HG03378 (cell line): ENCODE measurements around the gene SEMA5A.

Experiments used
- ATAC-seq: cut with Tn5 transposase; IDR thresholded peaks from one replicate; pipeline ENCODE4 v1.9.1; 2021; ENCODE audit warnings: mild to moderate bottlenecking, moderate library complexity; ENCODE audit not compliant: unreplicated experiment

Gene SEMA5A

DNA sequence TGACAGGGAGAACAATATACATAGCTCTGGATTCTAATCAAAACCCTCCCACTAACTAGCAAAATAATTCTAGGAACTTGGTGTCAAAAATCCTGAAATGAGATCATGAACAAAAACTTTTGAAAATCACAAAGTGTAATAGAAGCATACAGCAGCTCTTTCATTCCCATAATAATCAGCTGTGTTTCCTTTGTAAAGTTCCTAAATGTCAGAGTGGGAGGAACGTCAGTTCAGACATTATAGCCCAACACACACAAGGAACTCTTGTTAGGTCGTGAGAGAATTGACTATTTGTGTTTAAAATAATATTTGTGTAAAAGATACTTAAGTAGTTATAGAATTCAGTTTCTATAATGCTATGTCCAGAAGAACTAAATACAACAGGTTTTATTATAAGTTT, 312.8 kb downstream of the SEMA5A start:
- ATAC-seq = no peak

DNA sequence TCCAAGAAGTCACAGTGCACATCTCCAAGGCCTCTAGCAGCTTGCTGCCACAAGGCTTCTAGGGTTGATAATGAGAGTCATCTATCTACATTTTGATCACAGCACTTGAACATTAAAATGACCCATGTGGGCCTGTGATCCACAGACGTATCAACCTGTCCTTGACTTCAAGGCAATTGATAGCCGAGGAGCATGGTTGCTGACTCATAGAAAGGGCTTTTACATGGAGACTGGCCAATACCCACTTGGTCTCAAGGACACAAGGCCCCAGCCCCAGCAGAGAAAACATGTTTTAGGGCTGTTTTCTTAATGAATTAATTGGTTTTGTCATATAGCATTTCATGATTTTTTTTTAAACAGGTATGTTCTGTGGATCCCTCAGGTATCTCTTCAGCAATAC, 314.0 kb downstream of the SEMA5A start:
- no peak for ATAC-seq

DNA sequence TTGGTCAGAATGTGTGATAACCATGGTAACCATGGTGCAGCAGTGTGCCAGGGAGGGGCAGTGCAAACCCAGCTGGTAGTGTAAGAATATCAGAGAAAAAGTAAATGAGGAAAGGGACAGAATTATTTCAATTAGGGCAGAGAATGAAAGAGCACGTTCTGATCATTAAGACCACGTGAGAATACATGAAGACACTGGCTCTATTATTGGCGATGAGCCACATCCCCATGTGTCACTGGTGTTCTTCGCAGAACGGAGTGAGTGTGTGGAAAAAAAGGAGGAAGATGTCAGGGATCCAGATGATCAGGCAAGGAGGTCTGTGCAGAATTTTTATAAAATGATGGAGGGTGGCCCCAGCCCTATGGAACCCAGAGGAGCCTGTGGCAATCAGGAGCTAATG, 315.5 kb downstream of the SEMA5A start:
- ATAC-seq = no peak

DNA sequence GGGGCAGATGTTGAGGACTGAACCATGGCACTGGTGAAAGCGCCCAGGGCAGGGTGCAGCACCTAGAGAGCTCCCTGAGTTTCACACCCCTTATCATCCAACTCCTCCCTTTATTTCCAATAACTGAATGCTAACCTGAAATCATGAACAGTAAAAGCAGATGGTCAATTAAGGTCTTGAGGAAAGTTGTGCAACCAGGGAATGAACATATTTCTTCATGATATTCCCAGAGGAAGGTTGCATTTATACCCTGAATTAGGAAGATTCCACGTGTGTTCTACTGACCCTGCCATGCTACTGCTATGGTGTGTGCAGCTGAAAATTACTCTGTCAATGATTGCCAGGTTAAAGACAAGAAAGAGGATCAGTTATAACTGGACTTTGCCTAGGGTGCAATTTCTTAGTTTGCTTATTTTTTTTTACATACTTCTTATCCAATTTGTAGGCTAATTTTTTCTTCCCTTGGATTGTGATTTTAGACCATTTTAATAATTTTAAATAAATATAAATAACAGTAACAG, 319.8 kb downstream of the SEMA5A start:
- ATAC-seq = no peak

DNA sequence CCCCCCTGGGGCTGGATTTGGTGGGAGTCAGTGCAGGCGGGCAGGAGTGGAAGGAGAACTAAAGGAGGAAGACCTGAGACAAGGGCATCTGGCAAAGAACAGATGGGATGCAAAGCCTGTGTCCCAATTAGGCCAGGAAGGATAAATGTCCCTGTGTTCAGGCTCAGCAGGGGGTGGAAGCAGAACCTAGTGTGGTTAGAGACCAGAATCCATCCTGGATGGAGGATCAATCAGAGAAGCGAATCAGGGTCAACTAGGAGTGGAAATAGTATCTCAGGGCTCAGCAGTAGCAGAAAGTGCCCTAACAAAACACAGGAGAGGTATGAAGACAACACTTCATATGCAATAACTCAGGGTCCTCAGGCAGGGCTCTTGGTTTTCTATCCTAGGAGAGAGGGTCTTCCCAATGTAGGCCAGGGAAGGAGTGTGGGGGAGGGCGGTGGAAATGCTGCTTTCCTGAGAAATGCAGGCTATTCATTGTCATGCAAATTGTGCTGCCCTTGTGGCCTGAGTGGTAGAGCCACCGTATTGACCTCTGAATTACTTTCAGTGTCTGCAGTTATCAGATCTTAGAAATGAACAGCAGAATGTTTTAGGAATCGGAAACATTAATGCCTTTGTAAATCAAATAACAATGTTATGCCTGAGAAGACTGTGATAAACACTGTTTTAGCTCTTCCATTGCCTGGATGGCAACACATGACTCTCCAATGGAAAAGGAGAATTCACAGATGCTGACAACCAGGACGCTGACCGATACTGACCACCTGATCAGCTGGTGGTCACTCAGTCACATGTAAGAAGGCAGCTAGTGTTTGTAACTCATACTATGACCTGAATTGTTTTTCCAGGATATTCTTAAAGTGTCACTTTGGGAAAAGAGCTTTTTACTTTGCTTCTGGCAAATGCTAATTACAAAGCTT, 323.6 kb downstream of the SEMA5A start:
- ATAC-seq = no peak

DNA sequence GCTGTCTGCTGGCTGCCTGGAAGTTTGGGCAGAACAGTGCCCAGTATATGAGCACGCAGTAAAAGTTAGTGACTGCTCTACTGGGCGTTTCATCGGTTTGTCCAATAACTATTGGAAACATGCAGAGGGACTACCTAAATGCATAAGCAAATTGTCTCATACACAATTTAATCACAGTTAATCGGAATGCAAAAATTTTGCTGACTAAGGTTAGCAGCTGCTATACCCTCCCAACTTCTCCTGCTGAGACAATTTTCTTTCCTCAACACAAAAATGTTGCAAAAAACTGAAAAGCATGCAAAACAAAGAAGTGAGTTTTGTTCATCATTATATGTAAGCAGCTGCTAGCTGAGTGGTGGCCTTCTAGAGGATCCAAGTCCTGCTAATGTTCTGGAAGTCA, 327.5 kb downstream of the SEMA5A start:
- no peak for ATAC-seq

DNA sequence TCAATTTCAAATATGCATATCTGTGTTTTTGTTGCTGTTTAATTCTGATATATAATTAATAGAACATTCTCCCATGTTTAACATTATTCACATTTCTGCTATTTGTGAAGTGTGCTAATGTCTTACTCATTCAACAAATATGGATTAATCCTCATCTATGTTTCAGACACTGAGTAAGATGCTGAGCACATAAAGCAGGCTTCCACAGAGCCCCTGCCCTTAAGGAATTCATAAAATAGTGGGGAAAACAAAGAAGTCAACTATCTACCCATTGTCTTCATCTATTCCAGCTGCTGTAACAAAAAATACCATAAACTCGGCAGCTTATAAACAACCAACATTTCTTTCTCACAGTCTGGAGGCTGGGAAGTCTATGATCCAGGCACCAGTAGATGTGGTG, 333.3 kb downstream of the SEMA5A start:
- no peak for ATAC-seq

DNA sequence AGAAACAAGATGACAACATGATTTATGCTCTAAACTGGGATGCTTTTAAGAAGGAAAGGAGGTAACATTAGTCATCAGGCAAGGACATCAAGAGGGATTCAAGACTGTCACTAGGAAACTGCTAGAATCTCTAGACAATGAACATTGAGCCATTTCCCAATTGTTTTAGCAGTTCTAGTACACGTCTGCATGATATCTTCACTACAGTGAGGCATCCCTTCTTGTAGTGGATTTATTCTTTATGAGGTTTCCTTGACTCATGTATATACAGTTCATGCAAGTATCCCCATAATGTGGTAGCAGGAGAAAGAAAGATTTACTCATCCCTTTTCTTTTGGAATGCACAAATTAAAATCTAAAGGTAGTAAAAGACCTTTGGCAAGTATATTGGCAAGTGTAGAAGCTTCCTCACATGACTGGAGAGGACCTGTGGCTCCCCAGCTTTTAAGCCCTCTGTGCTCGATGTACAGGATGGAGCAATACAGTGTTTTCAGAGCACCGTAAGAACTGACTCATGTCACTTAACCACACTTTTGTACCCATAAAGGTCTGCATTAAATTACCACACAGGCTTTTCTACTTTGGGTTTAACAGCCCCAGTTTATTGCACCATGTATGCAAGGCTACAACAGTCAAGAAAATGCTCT, 335.9 kb downstream of the SEMA5A start:
- no peak for ATAC-seq

DNA sequence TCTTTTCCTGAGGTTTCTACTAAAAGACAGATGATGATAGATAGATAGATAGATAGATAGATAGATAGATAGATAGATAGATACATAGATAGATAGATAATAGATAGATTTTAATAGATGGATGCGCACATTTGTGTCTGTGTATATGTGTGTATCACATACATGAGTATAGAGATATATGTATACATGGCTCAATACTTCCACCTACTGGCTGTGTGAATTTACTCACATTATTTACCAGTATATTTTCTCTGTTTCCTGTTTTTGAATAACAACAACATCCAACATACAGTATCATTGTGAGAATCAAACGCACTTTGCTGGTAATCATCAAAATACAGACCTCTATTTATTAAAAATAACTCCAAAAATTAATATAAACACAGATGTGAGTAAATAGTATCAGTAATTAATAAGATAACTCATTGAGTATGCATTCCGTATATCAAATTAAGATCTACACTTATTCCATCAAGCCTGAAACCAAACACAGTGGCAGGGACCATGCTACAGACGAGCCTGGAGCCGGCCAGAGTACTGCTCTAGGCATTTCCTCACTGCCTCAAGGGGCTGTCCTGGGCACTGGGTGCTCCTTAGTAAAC, 338.0 kb downstream of the SEMA5A start:
- ATAC-seq = peak; percentile 83

DNA sequence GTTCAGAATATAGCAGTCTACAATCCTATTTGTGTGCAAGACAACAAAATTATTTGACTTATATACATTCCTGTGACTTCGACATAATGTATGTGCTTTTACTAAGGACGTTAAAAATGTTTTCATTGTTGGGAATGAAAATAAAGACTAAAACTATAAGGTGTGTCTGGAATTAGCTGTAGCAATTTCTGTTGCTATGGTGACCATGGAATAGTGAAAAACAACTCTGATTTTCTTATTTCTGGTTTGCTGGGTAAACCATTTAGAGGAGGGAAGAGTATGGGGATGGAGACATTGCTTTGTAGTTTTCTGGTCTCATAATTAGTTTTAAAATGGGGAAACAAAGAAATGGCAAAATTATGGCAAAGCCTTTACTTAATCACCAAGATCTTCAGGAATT, 343.2 kb downstream of the SEMA5A start:
- ATAC-seq = no peak

DNA sequence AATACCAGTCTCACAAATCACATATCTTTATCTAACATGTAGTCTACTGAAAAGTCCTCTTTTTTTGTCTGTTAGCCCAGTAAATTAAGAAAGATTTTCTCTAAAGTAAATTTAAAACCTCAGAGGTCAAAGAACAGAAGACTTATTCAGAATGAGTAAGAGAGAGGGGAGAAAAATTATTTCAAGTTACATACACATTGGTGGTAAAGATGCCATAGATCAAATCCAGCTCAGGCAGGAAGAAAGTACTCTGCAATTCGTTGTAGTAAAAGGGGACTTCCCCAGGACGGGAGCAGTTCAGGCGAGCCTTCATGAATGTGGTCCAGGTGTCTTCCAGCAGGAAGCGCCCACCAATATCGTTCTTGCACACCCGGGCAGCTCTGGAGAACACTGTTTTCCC, 344.1 kb downstream of the SEMA5A start:
- ATAC-seq = no peak

DNA sequence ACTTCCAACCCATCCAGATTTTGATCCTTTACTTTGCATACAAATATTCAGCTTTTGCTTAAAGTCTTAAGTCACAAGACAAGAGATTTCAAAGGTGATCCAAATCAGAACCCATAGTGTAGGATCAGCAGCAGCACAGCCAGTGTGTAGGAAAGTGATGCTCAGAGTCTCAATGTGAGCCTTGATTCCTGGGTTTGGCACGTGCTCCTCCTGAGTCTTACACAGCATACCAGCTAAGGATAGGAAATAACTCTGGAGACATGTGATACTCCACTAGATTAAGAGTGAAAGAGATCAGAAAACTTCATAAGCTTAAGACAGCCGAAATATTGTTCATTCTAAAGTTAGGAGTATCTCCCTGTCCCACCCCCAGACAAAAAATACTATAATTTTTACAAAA, 344.9 kb downstream of the SEMA5A start:
- ATAC-seq = no peak

DNA sequence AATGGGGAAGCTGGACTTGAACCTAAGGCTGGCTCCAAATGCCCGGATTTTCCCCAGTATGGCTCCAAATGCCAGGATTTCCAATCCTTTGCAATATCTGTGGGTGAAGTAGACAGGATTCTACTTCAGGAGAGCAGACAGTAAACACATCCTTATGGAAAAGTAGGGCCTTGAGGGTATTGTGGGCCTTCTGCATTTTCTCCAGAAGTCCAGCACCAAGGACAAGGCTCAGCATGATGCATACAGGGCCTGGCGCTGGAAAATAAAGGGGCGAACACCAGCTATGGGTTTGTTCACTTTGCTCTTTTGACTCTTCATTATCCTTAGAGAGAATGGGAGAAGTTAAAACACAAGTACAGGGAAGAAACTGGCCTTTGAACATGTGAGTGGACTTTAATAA, 347.5 kb downstream of the SEMA5A start:
- no peak for ATAC-seq

DNA sequence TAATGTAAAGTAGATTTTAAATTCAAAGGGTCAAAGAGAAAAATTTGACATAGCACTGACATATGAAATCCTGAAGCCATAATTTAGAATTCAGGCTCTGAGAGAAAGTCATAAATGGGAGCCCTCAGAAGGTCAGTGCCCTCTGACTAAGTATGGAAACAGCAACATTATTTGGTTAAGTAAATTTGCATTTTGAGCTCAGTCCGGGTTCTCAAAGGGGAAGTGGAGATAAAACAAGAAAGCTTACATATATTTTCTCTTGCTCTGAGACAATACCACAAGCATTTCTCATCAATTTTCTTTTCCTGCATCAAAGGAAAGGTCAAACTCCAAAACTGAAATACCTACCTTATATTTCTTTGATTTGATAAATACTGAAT, 348.0 kb downstream of the SEMA5A start:
- ATAC-seq = peak; percentile 97

DNA sequence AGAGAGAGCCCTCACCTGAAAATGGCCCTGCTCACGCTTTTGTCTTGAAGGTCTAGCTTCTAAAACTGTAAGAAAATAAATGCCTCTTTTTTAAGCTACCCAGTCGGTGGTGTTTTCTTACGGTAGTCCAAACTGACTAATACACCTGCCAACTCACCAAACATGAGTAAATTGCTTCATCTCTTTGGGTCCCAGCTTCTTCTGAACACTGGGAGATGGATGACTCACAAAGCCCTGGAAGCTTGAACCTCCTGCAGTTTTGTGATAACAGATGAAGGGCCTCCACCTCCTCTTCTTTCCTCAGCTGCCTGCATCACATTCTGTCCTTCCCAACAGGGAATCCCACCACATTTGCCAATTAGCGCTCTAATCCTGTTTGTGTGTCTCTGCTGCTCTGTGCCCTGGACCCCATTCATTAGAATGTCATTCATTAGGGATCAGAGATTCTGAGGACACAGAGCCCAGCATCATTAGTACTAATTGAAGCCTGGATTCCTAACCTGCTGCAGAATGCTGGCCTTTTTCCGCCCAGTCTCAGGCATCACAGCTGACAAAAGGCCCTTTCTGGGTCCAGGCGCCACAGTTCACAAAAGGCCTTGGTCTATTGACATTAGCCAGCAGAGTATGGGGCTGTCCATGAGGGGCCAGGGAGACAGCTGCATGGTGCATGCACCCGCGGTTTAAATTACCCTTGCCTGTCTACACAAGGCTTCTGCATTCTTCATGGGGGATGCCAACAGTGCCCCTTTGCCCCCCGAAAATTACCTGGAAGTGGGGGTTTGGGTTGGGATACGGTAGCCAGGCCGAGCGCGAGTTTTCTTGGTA, 349.3 kb downstream of the SEMA5A start:
- ATAC-seq = no peak

DNA sequence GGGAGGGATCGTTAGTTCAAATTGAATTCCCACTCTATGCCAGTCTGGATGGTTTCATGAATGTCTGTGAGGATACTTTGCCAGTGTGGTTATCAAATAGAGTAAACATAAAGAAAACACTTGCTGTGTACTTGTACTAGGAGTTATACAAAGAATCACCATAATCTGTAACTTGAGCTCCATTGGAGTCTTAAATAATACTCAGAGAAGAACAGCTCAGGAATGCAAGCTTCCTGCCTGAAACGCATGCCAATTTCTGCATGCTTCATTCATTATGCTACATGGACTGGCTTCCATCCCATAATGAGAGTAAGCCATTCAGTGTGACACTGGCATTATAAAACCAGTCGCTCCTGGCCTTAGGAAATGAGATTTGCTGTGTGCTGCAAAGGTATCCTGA, 351.4 kb downstream of the SEMA5A start:
- ATAC-seq = no peak

DNA sequence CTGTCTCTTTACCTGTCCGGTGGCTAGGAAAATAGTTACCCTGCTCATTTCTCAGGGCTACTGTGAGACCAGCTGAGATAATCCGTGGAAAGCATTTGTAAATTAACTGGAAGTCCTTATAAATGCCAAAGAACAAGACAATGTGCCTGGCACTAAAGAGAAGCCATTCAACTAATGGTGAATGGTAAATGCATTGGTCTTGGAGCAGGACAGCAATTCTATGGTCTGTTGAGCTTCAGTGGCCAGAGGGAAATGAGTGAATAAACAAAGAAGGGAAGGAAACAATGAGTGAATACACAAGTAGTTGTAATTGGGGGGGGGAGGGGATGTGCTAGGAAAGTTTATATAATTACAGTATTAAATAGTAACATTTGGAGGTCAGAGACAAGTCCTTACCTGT, 353.6 kb downstream of the SEMA5A start:
- ATAC-seq = no peak

DNA sequence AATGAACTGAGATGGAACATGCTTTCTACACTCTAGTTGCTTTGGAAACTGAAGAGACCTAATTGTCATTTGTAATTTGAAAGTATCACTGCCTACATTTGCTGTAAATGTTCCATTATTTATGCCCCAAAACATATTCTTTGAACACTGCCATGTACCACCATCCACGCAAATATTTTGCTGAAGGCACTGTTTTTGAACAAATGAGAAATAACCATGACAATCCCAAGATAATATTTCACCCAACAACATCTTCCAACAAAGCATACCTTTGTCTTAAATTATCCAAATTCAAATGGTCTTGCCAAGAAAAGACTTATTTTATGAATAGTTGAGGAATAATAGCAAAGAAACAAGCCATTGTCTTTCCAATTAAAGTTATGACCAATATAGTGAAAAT, 356.2 kb downstream of the SEMA5A start:
- ATAC-seq = no peak

DNA sequence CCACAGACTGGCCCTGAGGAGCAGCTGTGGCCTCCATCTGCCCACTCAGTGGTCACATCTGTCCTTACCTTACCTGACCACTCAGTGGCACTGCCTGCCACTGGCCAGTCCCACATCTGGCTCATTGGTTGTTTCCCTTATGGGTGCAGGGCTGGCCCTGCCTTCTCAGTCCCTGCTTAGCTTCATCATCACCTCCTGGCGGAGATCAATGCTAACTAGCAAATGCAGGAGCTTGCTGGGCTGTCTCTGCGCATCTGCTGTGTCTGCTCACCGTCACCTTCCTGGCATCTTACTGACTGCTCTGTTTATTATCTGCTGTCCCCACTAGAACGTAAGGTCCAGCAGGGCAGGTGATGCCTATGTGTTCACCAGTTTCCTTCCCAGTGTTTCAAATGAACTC, 356.9 kb downstream of the SEMA5A start:
- no peak for ATAC-seq

DNA sequence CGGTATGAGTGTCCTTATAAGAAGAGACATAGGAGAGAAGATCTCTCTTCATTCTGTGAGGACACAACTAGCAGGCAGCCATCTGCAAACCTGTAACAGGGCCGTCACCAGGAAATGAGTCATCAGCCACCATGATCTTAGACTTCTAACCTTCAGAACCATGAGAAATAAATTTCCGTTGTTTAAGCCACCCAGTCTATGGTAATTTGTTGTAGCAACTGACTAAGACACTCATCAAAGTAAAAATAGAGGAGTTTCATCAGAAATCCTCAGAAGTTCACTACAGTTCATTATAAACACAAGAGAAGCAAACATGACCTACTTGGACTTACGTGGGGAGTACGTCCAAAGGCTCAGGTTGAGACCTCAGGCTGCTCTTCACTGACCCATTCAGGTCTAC, 357.7 kb downstream of the SEMA5A start:
- ATAC-seq = no peak

DNA sequence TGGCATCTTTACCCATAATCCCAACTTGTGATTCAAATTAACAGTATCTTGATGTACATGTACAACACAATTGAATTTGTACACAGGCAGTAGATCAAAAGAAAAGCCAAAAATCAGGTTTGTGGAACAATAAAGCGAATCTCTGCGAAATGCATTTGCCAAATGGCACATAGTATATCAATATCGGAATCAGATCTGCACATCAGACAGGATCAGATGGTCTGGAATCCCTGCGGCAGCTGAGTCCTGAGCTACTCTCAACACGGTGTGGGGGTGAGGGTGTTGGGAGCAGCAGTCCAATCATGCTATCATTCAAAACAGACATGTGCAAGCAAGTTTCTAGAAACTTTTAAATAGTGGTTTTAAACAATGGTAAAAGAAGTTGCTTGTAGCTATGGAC, 358.3 kb downstream of the SEMA5A start:
- no peak for ATAC-seq
